22Rv1 (cell line): Measurements from ENCODE around the gene EME2.

Experiments used
- H3K27ac ChIP-seq: fragments of 450-650 bp; 2 replicates; pipeline ENCODE4 v1.5.1; 2017
- ZFX ChIP-seq: fragments of 450-650 bp; IDR thresholded peaks from 2 replicates; pipeline ENCODE4 v1.6.1; 2017; ENCODE audit warnings: antibody characterized with exemption, borderline replicate concordance
- TF ChIP-seq, protein P1 (sequence below): fragments of 450-650 bp; IDR thresholded peaks from 2 replicates; pipeline ENCODE4 v1.5.1; 2017; ENCODE audit warnings: mild to moderate bottlenecking

Gene EME2

DNA sequence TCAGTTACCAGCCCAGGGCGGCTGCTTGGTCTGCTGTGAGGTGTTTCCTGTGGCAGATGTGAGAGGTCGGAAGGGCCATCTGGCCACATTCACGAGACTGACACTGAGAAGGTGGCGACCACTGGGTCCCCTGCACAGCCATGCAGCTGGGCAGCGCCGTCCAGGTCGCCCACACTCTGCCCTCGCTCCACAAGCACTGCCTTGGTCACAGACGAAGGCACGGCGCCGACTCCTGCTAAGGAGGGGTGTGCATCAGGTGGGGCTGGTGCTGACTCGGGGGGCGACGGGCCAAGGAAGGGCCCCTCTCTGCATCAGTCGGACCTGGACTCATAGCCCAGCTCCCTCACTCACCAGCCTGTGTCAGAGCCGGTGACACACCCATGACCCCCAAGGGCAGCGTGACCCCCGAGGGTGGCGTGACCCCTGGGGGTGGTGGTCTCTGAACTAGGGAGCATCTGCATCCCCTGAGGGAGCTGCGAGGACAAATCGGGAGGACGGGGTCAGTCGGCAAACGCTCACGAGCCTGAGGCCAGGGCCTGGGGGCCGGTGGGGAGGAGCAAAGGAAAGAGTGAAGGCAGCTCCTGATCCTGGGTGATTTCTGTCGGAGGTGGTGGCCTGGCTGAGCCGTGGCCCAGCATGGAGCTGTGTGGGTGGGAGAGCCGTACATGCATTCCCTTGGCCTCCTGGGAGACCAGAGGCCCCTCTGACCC lies 31.7 kb upstream of the EME2 start:
- TF ChIP-seq, protein P1, sequence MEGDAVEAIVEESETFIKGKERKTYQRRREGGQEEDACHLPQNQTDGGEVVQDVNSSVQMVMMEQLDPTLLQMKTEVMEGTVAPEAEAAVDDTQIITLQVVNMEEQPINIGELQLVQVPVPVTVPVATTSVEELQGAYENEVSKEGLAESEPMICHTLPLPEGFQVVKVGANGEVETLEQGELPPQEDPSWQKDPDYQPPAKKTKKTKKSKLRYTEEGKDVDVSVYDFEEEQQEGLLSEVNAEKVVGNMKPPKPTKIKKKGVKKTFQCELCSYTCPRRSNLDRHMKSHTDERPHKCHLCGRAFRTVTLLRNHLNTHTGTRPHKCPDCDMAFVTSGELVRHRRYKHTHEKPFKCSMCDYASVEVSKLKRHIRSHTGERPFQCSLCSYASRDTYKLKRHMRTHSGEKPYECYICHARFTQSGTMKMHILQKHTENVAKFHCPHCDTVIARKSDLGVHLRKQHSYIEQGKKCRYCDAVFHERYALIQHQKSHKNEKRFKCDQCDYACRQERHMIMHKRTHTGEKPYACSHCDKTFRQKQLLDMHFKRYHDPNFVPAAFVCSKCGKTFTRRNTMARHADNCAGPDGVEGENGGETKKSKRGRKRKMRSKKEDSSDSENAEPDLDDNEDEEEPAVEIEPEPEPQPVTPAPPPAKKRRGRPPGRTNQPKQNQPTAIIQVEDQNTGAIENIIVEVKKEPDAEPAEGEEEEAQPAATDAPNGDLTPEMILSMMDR, result no peak
- TF ChIP-seq ZFX, result no peak

DNA sequence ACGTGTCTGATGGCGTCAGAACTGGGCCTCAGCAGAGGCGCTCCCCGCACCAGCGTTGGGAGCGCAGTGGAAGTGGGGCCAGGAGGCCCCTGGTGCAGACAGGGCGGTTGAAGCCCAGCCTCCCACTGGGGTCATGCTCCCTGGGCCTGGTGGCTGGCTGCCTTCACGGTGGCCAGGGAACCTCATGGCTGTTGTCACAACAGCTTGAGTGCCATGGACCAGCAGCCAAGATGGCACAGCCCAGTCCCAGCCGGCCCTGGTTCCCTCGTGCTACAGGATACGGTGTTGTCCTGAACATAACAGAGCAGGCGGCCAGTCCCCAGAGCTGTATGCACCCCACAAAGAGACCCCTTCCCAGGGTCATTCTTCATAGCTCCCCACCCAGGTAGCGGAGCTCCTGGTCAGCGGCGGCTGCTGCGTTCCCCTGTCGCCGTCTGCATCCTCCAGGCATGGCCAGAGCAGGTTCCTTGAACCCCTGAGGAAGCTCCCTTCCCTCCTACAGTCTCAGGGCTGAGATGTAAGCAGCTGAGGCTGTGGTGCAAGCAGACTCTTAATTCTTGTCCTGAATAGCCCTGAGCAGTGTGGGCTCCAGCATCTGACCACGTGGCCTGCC lies 31.0 kb upstream of the EME2 start:
- TF ChIP-seq, protein P1, result no peak
- TF ChIP-seq ZFX, result no peak
- no peak overlapping the region for H3K27ac ChIP-seq

More for the DNA sequence above, 31.7 kb upstream of the EME2 start:
- no peak overlapping the region for H3K27ac ChIP-seq

DNA sequence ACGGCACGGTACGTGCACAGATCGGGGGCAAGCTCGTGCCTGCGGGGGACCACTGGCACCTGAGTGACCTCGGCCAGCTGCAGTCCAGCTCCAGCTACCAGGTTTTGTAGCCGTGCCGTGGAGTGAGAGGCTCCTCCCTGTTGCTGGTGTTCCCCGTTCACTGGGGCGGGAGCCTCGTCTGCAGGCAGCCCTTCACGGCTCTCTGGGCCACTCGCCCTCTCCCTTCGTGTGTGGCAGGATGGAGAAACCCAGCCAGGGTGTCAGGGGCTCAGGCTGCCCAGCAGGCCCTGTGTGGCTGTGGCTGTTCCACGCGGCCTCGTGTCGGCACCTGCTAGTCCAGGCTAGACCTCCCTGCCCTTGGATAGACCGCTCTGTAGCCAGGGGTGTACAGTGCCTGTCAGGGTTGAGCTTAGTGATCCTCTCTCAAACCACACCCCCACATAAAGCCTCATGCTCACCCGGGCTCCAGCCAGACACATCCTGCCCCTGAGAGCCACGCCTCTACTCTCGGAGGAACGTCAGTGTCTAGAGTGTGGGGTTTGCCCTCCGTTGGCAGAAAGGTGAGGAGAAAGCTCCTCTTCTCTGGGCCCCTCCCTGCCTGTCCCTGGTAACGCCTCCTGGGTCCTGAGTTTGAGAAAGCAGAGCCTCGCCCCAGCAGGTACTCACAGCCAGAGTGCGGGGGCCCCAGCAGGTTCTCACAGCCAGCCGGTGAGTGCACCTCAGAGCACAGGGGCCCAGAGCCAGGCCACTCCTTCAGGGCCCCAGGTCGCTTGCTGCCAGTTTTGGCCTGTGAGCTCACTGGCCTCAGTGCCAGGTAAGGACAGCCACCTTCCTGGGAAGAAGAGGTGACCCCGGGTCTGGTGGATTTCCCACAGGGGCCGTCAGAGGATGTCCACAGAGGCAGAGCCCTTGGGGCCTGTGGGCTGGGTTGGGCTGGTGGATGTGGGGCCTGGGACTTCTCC lies 29.0 kb upstream of the EME2 start:
- TF ChIP-seq, protein P1, result no peak
- TF ChIP-seq ZFX, result no peak
- H3K27ac ChIP-seq, result no peak overlapping the region

DNA sequence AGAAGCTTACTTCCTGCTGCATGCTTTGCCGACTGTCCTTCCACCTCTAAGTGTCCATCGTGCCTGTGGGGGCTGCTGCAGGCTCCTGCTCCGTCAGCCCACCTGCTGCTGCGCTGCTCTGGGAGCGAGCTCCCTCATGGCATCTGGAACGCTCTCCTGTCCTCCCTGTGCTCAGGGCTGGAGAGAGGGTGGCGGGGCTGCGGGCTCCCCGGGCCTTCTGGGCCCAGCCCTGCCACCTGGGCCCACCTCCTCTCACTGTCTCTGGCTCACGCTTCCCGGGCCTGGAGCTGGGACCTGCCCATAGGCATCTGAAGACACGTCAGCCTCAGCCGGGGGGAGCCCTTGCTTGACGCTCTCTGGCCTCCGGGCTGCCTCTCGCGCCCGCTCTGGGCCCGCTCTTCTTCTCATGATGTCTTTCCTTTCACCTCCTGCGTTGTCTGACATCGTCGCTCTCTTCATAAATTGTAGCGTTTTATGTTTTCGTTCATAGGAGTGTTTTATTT lies 28.2 kb upstream of the EME2 start:
- no peak overlapping the region for H3K27ac ChIP-seq

DNA sequence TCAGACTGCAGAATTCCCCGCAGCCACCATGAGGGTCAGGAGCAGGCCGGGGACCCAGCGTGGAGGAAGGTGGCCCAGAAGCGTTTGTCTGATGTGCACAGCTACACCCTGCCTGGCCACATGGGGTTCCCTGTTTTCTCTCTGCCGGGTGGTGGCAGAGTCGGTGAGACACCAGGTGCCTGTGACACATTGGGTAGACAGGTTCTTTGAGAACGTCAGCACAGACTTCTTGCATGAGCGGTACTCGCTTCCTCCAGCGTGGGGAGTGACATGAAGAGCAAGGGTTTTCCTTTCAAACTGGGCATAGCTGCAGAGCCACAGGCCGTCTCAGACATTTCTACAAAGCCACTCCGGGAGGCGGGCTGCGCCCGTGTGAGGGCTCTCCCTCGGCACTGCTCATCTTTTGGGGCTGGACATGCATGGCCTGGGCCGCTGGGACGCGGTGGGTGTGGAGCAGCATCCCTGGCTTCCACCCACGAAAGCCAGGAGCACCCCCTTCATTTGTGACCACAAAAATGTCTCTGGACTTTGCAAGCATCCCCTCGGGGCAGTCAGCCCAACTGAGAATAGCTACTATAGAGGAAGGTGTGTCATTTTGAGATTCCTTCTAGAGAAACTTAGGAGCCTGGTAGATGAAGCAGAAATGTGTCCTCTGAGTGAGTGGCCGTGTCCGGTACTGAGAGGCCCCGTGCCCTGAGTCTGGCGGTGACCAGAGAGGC lies 27.3 kb upstream of the EME2 start:
- H3K27ac ChIP-seq, result no peak overlapping the region
- TF ChIP-seq, protein P1, result no peak

More for the DNA sequence above, 28.2 kb upstream of the EME2 start:
- no peak for TF ChIP-seq ZFX
- TF ChIP-seq, protein P1, result no peak

DNA sequence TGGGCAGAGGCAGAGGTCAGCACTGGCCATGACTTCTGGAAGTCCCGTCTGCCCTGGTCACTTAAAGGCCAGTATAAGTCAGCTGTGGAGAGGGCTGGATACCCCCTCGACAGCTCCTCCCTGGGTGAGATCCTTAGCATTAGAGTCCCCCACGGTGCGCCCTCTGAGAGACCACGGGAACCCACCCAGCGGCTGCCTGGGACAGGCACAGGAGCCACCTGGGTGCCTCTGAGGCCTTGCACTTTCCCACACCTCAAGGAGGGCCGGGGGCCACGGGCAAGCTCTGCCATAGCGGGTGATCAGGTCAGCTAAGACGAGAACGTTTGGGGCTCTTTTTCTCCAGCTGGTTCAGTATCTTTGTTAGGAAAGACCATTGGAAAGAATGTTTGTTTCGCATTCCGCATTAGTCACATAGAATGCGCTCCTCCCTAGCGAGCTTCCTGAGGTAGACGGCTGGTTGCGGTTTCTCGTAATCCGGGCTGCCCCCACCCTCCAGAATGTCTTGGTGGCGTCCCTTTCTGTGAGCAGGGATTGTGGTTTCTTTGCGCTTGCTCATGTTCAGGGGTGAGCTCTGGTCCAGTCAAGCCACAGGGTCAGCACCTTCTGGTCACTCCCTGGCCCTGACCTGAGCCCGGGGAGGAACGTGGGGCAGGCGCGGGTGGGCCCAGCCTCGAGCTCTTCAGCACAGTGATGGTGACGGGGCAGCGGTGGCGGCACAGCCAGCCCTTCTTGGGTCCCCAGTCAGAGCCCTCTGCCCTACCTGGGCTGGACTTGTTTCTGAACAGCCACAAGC lies 26.5 kb upstream of the EME2 start:
- H3K27ac ChIP-seq, result no peak overlapping the region
- TF ChIP-seq, protein P1, result no peak
- no peak for TF ChIP-seq ZFX
